Left lung (tissue), 10 donors: ENCODE results near the gene KCTD5. TPM values are rescaled to one million over a fixed set of nuclear protein-coding genes. Genes with fewer than 3 reads are reported as not detected.

Experiments
- ATAC-seq: fragments of 200-7000 bp; cut with Tn5 transposase; one replicate; pipeline ENCODE4 v1.9.1; 2020; ENCODE audit warnings: moderate library complexity
- DNase-seq, 4 donors: peaks; one replicate each; pipeline ENCODE4 v3.0.0-alpha.2; 2013 to 2020
- H3K27ac ChIP-seq, 2 donors: fragments of 200-600 bp; sonication (generic) in 1 of 2; one replicate each; pipeline versions ENCODE4 v1.5.0 to v1.8.0; 2020 to 2021
- H3K27me3 ChIP-seq, 2 donors: fragments of 200-600 bp; sonication (generic) in 1 of 2; one replicate each; pipeline versions ENCODE4 v1.5.0 to v1.8.0; 2020 to 2021
- H3K36me3 ChIP-seq, 2 donors: fragments of 200-600 bp; sonication (generic) in 1 of 2; one replicate each; pipeline versions ENCODE4 v1.5.0 to v1.8.0; 2020 to 2021
- H3K4me1 ChIP-seq, 2 donors: fragments of 200-600 bp; one replicate each; pipeline ENCODE4 v1.8.0; 2021
- H3K4me3 ChIP-seq, 2 donors: fragments of 200-600 bp; sonication (generic) in 1 of 2; one replicate each; pipeline versions ENCODE4 v1.5.0 to v1.8.0; 2020 to 2021; ENCODE audit warnings: mild to moderate bottlenecking in 1 of 2
- H3K9me3 ChIP-seq, 2 donors: fragments of 200-600 bp; sonication (generic) in 1 of 2; one replicate each; pipeline versions ENCODE4 v1.5.0 to v1.8.0; 2020 to 2021
- intact Hi-C, 2 donors: fragments of 100-400 bp; cut with DNase I; formaldehyde crosslinking; loops; one replicate each; pipeline versions ENCODE4 v1.11.2 to v1.14.2; 2022
- polyA plus RNA-seq, 6 donors: library from polyadenylated mRNA; unstranded; fragments of 120-200 nt; gene quantifications; one replicate each; pipeline ENCODE4 v1.2.1, GENCODE V29; 2013; ENCODE audit not compliant: insufficient read length in 6 of 6
- total RNA-seq, 2 donors: library from RNA; stranded (reverse); fragmentation: NEBNext Ultra II Directional; extraction: Animal tissue kit (Norgen Biotek cat#: 25700); gene quantifications; one replicate each; pipeline ENCODE4 v1.2.1, GENCODE V29; 2021
- TF ChIP-seq, protein P1 (sequence below), 2 donors: fragments of 200-600 bp; sonication (generic) in 1 of 2; IDR thresholded peaks; one replicate each; pipeline versions ENCODE4 v1.5.0 to v1.8.0; 2021; ENCODE audit warnings: antibody characterized with exemption in 2 of 2
- donor health status: DM: no; HTN: yes; CAD: no.
- donor health status: DM: no; HTN: no; CAD: no.

The KCTD5 gene
- total and polyA plus RNA-seq, 8 donors: 18.4 to 28.3 (median 21.4) TPM

- TF ChIP-seq, protein P1, sequence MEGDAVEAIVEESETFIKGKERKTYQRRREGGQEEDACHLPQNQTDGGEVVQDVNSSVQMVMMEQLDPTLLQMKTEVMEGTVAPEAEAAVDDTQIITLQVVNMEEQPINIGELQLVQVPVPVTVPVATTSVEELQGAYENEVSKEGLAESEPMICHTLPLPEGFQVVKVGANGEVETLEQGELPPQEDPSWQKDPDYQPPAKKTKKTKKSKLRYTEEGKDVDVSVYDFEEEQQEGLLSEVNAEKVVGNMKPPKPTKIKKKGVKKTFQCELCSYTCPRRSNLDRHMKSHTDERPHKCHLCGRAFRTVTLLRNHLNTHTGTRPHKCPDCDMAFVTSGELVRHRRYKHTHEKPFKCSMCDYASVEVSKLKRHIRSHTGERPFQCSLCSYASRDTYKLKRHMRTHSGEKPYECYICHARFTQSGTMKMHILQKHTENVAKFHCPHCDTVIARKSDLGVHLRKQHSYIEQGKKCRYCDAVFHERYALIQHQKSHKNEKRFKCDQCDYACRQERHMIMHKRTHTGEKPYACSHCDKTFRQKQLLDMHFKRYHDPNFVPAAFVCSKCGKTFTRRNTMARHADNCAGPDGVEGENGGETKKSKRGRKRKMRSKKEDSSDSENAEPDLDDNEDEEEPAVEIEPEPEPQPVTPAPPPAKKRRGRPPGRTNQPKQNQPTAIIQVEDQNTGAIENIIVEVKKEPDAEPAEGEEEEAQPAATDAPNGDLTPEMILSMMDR (IDR thresholded peaks at IDR 0.05): no peak
- DNase-seq: no peak
- intact Hi-C loops: no loop called here
- Histone ChIP-seq H3K27me3 (peaks cover 0 to 20% of the 10 kb centered on the region in 2 donors), H3K27ac (no peak overlapping the region), H3K9me3 (no peaks in the 10 kb centered on the region), H3K4me1 (no peaks in the 10 kb centered on the region), H3K4me3 (no peak overlapping the region), H3K36me3 (no peaks in the 10 kb centered on the region)
- ATAC-seq: no peak
Observed at GRCh38 chr16:2740476-2740875, 58.2 kb downstream of the KCTD5 start.

DNA sequence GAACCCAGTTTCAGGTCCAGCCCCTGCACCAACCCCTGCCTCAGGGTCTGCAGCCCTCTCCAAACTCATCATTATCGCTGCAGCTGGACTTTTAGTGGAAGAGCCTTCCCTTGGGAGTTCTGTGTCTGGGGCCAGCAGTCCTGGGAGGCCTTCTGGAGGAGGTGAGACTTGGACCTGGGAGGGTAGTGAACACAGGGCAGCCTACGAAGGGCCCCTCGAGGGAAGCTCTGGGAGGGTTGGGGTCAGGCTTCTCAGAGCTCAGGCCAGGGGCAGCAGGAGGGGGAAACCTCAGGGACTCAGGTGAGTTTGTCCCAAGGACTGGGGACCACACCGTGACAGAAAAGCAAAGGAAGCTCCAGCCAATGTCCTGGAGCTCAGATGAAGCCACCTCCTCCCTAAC is 58.8 kb downstream of the KCTD5 start:
- Histone ChIP-seq H3K4me1 (no peaks in the 10 kb centered on the region), H3K27ac (no peak overlapping the region), H3K4me3 (no peak overlapping the region), H3K27me3 (peaks cover 0 to 20% of the 10 kb centered on the region in 2 donors), H3K9me3 (no peaks in the 10 kb centered on the region), H3K36me3 (no peaks in the 10 kb centered on the region)
- DNase-seq (no peak), ATAC-seq (no peak)
- TF ChIP-seq, protein P1 (IDR thresholded peaks at IDR 0.05): no peak
- intact Hi-C loops: no loop called here

DNA sequence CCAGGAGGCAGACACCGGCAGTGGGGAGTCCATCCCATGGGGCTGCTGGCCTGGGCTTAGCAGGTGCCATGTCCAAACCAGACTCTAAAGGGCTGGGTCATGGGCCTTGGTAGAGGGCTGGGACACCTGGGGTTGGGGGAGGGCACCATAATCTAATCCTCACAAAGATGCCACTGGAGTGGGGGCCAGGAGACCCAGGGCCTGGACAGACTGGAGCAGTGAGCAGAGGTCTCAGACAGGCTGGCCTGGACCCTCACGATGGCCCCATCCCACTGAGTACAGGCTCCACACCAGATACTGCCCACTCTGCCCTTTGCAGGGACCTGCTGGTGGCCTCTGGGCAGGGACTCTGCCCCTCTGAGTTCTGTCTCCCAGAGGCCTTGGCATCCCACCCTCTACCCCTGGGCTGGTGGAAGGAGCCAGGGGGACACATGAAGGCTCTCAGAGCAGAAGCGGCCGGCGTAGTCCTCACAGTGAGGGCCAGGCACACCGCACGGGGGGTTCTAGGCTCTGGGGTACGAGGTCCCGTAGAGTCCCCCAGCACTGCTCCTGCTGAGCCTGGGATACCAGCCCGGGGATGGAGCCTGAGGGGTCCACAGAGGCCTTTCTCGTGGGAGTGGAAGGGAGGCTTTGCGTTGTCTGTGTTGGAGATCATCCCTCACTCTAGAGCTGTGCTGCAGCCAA is 60.1 kb downstream of the KCTD5 start:
- Histone ChIP-seq H3K4me1 (no peaks in the 10 kb centered on the region), H3K27ac (no peak overlapping the region), H3K27me3 (peaks cover 0 to 16% of the 10 kb centered on the region in 2 donors), H3K4me3 (no peak overlapping the region), H3K36me3 (no peaks in the 10 kb centered on the region), H3K9me3 (no peaks in the 10 kb centered on the region)
- intact Hi-C loops: no loop called here
- DNase-seq: no peak
- TF ChIP-seq, protein P1 (IDR thresholded peaks at IDR 0.05): no peak
- ATAC-seq: no peak

- no peak for ATAC-seq
- TF ChIP-seq, protein P1 (IDR thresholded peaks at IDR 0.05): no peak
- intact Hi-C loops: no loop called here
- Histone ChIP-seq H3K27me3 (peaks cover 0 to 10% of the 10 kb centered on the region in 2 donors), H3K9me3 (no peaks in the 10 kb centered on the region), H3K4me3 (no peak overlapping the region), H3K4me1 (no peaks in the 10 kb centered on the region), H3K27ac (no peak overlapping the region), H3K36me3 (no peaks in the 10 kb centered on the region)
- DNase-seq: no peak
Observed at GRCh38 chr16:2743007-2743810, 60.9 kb downstream of the KCTD5 start.

- Histone ChIP-seq H3K9me3 (no peaks in the 10 kb centered on the region), H3K36me3 (no peaks in the 10 kb centered on the region), H3K4me3 (no peak overlapping the region), H3K27me3 (peaks cover 0 to 6% of the 10 kb centered on the region in 2 donors), H3K4me1 (no peaks in the 10 kb centered on the region), H3K27ac (no peak overlapping the region)
- TF ChIP-seq, protein P1 (IDR thresholded peaks at IDR 0.05): no peak
- no peak for ATAC-seq
- intact Hi-C loops: no loop called here
- no peak for DNase-seq
Observed at GRCh38 chr16:2744711-2745110, 62.4 kb downstream of the KCTD5 start.
